ENCODE measurements around the gene CFAP45.

DNA sequence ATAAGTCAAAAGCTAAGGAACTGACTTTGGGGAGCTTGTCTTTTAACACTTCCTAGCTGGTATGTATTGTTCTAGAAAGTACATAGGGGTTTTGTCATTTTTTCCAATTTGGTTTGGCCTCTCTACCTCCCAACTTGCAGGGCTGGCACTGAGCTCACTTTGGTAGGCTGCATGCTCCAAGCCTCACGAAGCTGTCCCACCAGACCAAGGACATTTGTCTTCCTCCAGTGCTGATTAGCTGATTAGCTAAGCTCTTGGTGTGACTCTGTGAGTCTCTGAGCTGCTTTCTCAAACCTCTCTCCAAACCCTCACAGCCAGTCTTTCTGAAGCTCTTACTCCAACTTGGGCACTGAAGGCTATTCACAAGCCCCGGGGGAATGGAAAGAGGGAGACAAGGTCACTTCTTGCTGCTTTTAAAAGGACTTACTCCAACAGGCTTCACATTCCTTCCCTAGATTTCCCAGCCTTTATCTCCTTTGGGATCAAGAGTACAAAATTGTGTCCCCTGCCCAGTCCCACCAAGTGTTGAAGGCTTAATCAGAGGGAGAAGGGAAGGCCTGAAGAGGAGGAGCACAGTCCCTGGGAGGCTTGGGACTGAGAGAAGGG, 893 bp upstream of the CFAP45 start:
- TF ChIP-seq, protein P1, sequence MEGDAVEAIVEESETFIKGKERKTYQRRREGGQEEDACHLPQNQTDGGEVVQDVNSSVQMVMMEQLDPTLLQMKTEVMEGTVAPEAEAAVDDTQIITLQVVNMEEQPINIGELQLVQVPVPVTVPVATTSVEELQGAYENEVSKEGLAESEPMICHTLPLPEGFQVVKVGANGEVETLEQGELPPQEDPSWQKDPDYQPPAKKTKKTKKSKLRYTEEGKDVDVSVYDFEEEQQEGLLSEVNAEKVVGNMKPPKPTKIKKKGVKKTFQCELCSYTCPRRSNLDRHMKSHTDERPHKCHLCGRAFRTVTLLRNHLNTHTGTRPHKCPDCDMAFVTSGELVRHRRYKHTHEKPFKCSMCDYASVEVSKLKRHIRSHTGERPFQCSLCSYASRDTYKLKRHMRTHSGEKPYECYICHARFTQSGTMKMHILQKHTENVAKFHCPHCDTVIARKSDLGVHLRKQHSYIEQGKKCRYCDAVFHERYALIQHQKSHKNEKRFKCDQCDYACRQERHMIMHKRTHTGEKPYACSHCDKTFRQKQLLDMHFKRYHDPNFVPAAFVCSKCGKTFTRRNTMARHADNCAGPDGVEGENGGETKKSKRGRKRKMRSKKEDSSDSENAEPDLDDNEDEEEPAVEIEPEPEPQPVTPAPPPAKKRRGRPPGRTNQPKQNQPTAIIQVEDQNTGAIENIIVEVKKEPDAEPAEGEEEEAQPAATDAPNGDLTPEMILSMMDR (IDR thresholded peaks at IDR 0.05) = no peak
- TF ChIP-seq POLR2A (IDR thresholded peaks at IDR 0.05) = no peak
